ENCODE data around the gene PPP6C. TPM values are rescaled to one million over a fixed set of nuclear protein-coding genes. Genes with fewer than 3 reads are reported as not detected.

Gene PPP6C
- total RNA-seq, 1 experiment from 2014 or later: 53.3 TPM

GRCh38 chr9:125218621-125219020 lies 29.0 kb upstream of the PPP6C start:
- H3K79me1 ChIP-seq (ENCODE audit: insufficient read depth, low read depth, low read length, poor library complexity, severe bottlenecking): no peaks in the 10 kb centered on the region
- no peak overlapping the region for H3K14ac ChIP-seq (ENCODE audit: insufficient read depth, low read length)
- no peaks in the 10 kb centered on the region for H3K27me3 ChIP-seq (ENCODE audit: insufficient read depth, low read length)
- no peaks in the 10 kb centered on the region for H3K4me1 ChIP-seq (ENCODE audit: insufficient read depth, low read length)
- no peak for TF ChIP-seq CTCF (conservative IDR thresholded peaks at IDR 0.05)
- H4K8ac ChIP-seq (replicated peaks; ENCODE audit: insufficient read length, low read depth, low read length): no peak overlapping the region
- no peak overlapping the region for H4K91ac ChIP-seq (ENCODE audit: insufficient read length, low read depth, low read length)
- Mint-ChIP-seq H3K27ac (no peak overlapping the region; a peak in 1 of 7 replicates), H3K4me1 (no peaks in the 10 kb centered on the region), H3K27me3 (ENCODE audit: low read depth) (no peaks in the 10 kb centered on the region), H3K4me3 (no peak overlapping the region), H3K36me3 (ENCODE audit: insufficient read depth in 1 of 3, low read depth in 3 of 3) (peaks cover 14 to 44% (median 40%) of the 10 kb centered on the region in 3 experiments; a peak in 6 of 7 replicates), H3K9me3 (no peaks in the 10 kb centered on the region)
- H2BK15ac ChIP-seq (ENCODE audit: low read depth, low read length): no peak overlapping the region
- H4K20me1 ChIP-seq (ENCODE audit: control insufficient read depth, insufficient read depth, insufficient read length): no peaks in the 10 kb centered on the region
- no peak overlapping the region for H3K4me2 ChIP-seq (ENCODE audit: insufficient read depth, insufficient read length, low read length)
- no peak overlapping the region for H3K4ac ChIP-seq (ENCODE audit: low read depth, low read length)
- H3K23me2 ChIP-seq (ENCODE audit: insufficient read length, low read depth, low read length, poor library complexity, severe bottlenecking): no peaks in the 10 kb centered on the region
- H2BK5ac ChIP-seq (ENCODE audit: insufficient read length, low read length): no peak overlapping the region
- DNase-seq: no peak
- H2BK12ac ChIP-seq (ENCODE audit: insufficient read length, low read depth, low read length): no peak overlapping the region
- no peak overlapping the region for H2AFZ ChIP-seq (ENCODE audit: low read length)
- no peak overlapping the region for H2BK120ac ChIP-seq (ENCODE audit: low read depth, low read length, poor library complexity, severe bottlenecking)
- H3K27ac ChIP-seq (ENCODE audit: insufficient read length, low read depth, low read length): no peak overlapping the region
- H3K9ac ChIP-seq (ENCODE audit: extremely low read depth, insufficient read length, low read length): no peak overlapping the region
- H3K23ac ChIP-seq (ENCODE audit: insufficient read length, low read depth, low read length): no peak overlapping the region
- no peak overlapping the region for H2AK5ac ChIP-seq (ENCODE audit: insufficient read length, low read length)
- H3K56ac ChIP-seq (ENCODE audit: insufficient read length, low read depth, low read length): no peak overlapping the region
- H3K18ac ChIP-seq (ENCODE audit: insufficient read length, low read depth, low read length): no peak overlapping the region
- H3K9me3 ChIP-seq (ENCODE audit: control insufficient read depth, low read depth, low read length): no peaks in the 10 kb centered on the region
- H3K79me2 ChIP-seq (ENCODE audit: insufficient read depth, low read length): no peaks in the 10 kb centered on the region
- WGBS (ENCODE audit: extremely low coverage, insufficient read length, low lambda C conversion rate): no CpG with 5 or more reads among the region's 3 CpGs
- H4K5ac ChIP-seq (ENCODE audit: insufficient read length, low read depth, low read length): no peak overlapping the region
- H2BK20ac ChIP-seq (ENCODE audit: low read depth, low read length, poor library complexity, severe bottlenecking): no peak overlapping the region
- no peak overlapping the region for H3T11ph ChIP-seq (ENCODE audit: low read length)

All from H9 (cell line).